WTC11 (cell line): ENCODE measurements around the gene CNOT6. TPM values are rescaled to one million over a fixed set of nuclear protein-coding genes. Genes with fewer than 3 reads are reported as not detected.
"Not testable (repeated sequence)": the region's sequence is repeated elsewhere in the genome, so short reads cannot be mapped to it uniquely, and the experiment has no call there.

Experiments
- ATAC-seq: fragments of 200-7000 bp; cut with Tn5 transposase; 2 replicates; pipeline ENCODE4 v1.10.0; 2021; ENCODE audit warnings: mild to moderate bottlenecking, moderate library complexity
- CTCF ChIA-PET: fragments of 300-600 bp; sonication (Branson Sonifier 250); formaldehyde crosslinking; loops from one replicate; lab custom pipeline; 2021; ENCODE audit warnings: antibody characterized with exemption; lab: Charles Lee
- POLR2A ChIA-PET: fragments of 350-600 bp; sonication (Branson Sonifier 250); formaldehyde crosslinking; loops from one replicate; lab custom pipeline; 2021; ENCODE audit warnings: antibody characterized with exemption; lab: Charles Lee
- DNase-seq: peaks from one replicate; pipeline ENCODE4 v3.0.0; 2021; ENCODE audit warnings: low spot score
- H3K27ac Mint-ChIP-seq: 2 replicates; pipeline ENCODE4 v1.8.0; 2021; ENCODE audit warnings: mixed read lengths
- H3K27me3 Mint-ChIP-seq: 2 replicates; pipeline ENCODE4 v1.8.0; 2021; ENCODE audit warnings: low read depth, mild to moderate bottlenecking, moderate library complexity, mixed read lengths
- H3K36me3 Mint-ChIP-seq: 2 replicates; pipeline ENCODE4 v1.8.0; 2021; ENCODE audit warnings: mixed read lengths
- H3K4me1 Mint-ChIP-seq: 2 replicates; pipeline ENCODE4 v1.8.0; 2022; ENCODE audit warnings: mixed read lengths
- H3K4me3 Mint-ChIP-seq: 2 replicates; pipeline ENCODE4 v1.8.0; 2021; ENCODE audit warnings: mild to moderate bottlenecking, moderate library complexity, mixed read lengths
- H3K9me3 Mint-ChIP-seq: 2 replicates; pipeline ENCODE4 v1.8.0; 2021; ENCODE audit warnings: mixed read lengths
- ARID4B ChIP-seq: sonication (generic); formaldehyde crosslinking; IDR thresholded peaks from 2 replicates; pipeline ENCODE4 v1.8.0; 2023; ENCODE audit warnings: missing genetic modification reagents, mild to moderate bottlenecking, borderline replicate concordance
- ATF2 ChIP-seq: sonication (generic); formaldehyde crosslinking; IDR thresholded peaks from 2 replicates; pipeline ENCODE4 v1.8.1; 2022; ENCODE audit warnings: low read depth, missing genetic modification reagents, borderline replicate concordance
- CDX4 ChIP-seq: fragments of 250-450 bp; sonication (Bioruptor Pico); IDR thresholded peaks from 2 replicates; pipeline ENCODE4 v1.9.0; 2021; ENCODE audit warnings: moderate library complexity, mild to moderate bottlenecking, inconsistent platforms, borderline replicate concordance
- CTCF ChIP-seq: fragments of 200-600 bp; IDR thresholded peaks from 2 replicates; pipeline ENCODE4 v1.8.0; 2022; ENCODE audit warnings: antibody characterized with exemption
- ERG ChIP-seq: fragments of 250-450 bp; sonication (Bioruptor Pico); IDR thresholded peaks from 2 replicates; pipeline ENCODE4 v1.8.0; 2021; ENCODE audit warnings: mild to moderate bottlenecking
- FOXP1 ChIP-seq: sonication (generic); formaldehyde crosslinking; IDR thresholded peaks from 2 replicates; pipeline ENCODE4 v1.8.0; 2022; ENCODE audit warnings: missing genetic modification reagents, mild to moderate bottlenecking, moderate library complexity, borderline replicate concordance
- FOXP4 ChIP-seq: sonication (generic); formaldehyde crosslinking; IDR thresholded peaks from 2 replicates; pipeline ENCODE4 v1.8.0; 2022; ENCODE audit warnings: mild to moderate bottlenecking, missing genetic modification reagents
- GTF2I ChIP-seq: fragments of 250-450 bp; sonication (Bioruptor Pico); conservative IDR thresholded peaks from 2 replicates; pipeline ENCODE4 v1.4.0; 2021; ENCODE audit warnings: mild to moderate bottlenecking
- HMGA2 ChIP-seq: fragments of 250-450 bp; sonication (Bioruptor Pico); IDR thresholded peaks from 2 replicates; pipeline ENCODE4 v1.4.0; 2021; ENCODE audit warnings: mild to moderate bottlenecking, moderate library complexity
- IRF1 ChIP-seq: sonication (generic); formaldehyde crosslinking; IDR thresholded peaks from 2 replicates; pipeline ENCODE4 v1.8.0; 2023; ENCODE audit warnings: missing genetic modification reagents
- JAZF1 ChIP-seq: fragments of 250-450 bp; sonication (Bioruptor Pico); IDR thresholded peaks from 2 replicates; pipeline ENCODE4 v1.9.0; 2021; ENCODE audit warnings: moderate library complexity, mild to moderate bottlenecking, inconsistent platforms
- JUN ChIP-seq: sonication (generic); formaldehyde crosslinking; IDR thresholded peaks from 2 replicates; pipeline ENCODE4 v1.8.0; 2023; ENCODE audit warnings: mild to moderate bottlenecking, missing genetic modification reagents
- NFATC4 ChIP-seq: fragments of 250-450 bp; sonication (Bioruptor Pico); IDR thresholded peaks from 2 replicates; pipeline ENCODE4 v1.9.0; 2021; ENCODE audit warnings: mild to moderate bottlenecking
- NFYB ChIP-seq: sonication (generic); formaldehyde crosslinking; conservative IDR thresholded peaks from 2 replicates; pipeline ENCODE4 v1.8.0; 2022; ENCODE audit warnings: low read depth, missing genetic modification reagents
- NR2C2 ChIP-seq: sonication (generic); formaldehyde crosslinking; IDR thresholded peaks from 2 replicates; pipeline ENCODE4 v1.8.0; 2022; ENCODE audit warnings: mild to moderate bottlenecking, missing genetic modification reagents
- ZBTB21 ChIP-seq: sonication (generic); formaldehyde crosslinking; IDR thresholded peaks from 2 replicates; pipeline ENCODE4 v1.8.1; 2023; ENCODE audit warnings: mild to moderate bottlenecking, missing genetic modification reagents, borderline replicate concordance
- ZNF317 ChIP-seq: sonication (generic); formaldehyde crosslinking; IDR thresholded peaks from 2 replicates; pipeline ENCODE4 v1.8.1; 2023; ENCODE audit warnings: low read depth, mild to moderate bottlenecking, moderate library complexity, missing genetic modification reagents, borderline replicate concordance
- total RNA-seq: library from RNA; stranded (reverse); gene quantifications from 3 replicates; pipeline ENCODE4 v1.2.3, GENCODE V29; 2021

Gene CNOT6
- total RNA-seq, 1 experiment from 2014 or later, result 41.0 TPM

- H3K27ac Mint-ChIP-seq, H3K4me1 Mint-ChIP-seq, H3K27me3 Mint-ChIP-seq, ATAC-seq, DNase-seq, POLR2A ChIA-PET, H3K4me3 Mint-ChIP-seq, CTCF ChIA-PET: not testable (repeated sequence)
- peak; percentile 53 for TF ChIP-seq NFYB (CRISPR knock-in tag)
- peaks cover 14% of the 10 kb centered on the region for H3K9me3 Mint-ChIP-seq
- H3K36me3 Mint-ChIP-seq, result peaks cover 10% of the 10 kb centered on the region
These were observed 29.1 kb upstream of the CNOT6 start for GRCh38 chr5:180465052-180465451.

- H3K9me3 Mint-ChIP-seq, result peaks cover 5% of the 10 kb centered on the region
- DNase-seq, result no peak
- no peak overlapping the region for H3K4me3 Mint-ChIP-seq
- peaks cover 6% of the 10 kb centered on the region for H3K4me1 Mint-ChIP-seq
- no peak for TF ChIP-seq ZBTB21
- no peak for TF ChIP-seq JAZF1 (CRISPR knock-in tag)
- no peak for TF ChIP-seq FOXP4
- no peak for TF ChIP-seq FOXP1 (CRISPR knock-in tag)
- TF ChIP-seq JUN (CRISPR knock-in tag), result no peak
- TF ChIP-seq HMGA2 (CRISPR knock-in tag), result no peak
- no peak for TF ChIP-seq CDX4
- no peak overlapping the region for H3K27ac Mint-ChIP-seq
- POLR2A ChIA-PET, result interaction anchor here (0.6 kb wide), 1 partner anchor 206 kb away, joined by 3 read pairs; no protein-coding TSS in a partner anchor
- no peak for ATAC-seq
- H3K36me3 Mint-ChIP-seq, result peaks cover 3% of the 10 kb centered on the region; the same call in 1 of the 2 replicates
- CTCF ChIA-PET, result interaction anchor here (2.7 kb wide), 1 partner anchor 138 kb away, joined by 10 read pairs; no protein-coding TSS in a partner anchor
- no peaks in the 10 kb centered on the region for H3K27me3 Mint-ChIP-seq
These were observed 27.9 kb upstream of the CNOT6 start for GRCh38 chr5:180466316-180466715.

GRCh38 chr5:180467028-180467975, 26.9 kb upstream of the CNOT6 start:
- CTCF ChIA-PET, result interaction anchor here (0.9 to 2.7 kb wide), 5 partner anchors 17 to 266 kb away, joined by 3 to 10 read pairs (median 3); no protein-coding TSS in a partner anchor
- ATAC-seq (no peak), DNase-seq (no peak)
- no peak overlapping the region for H3K4me3 Mint-ChIP-seq
- peaks cover 5% of the 10 kb centered on the region for H3K9me3 Mint-ChIP-seq
- peaks cover 2% of the 10 kb centered on the region; the same call in 1 of the 2 replicates for H3K27me3 Mint-ChIP-seq
- peaks cover 3% of the 10 kb centered on the region; the same call in 1 of the 2 replicates for H3K36me3 Mint-ChIP-seq
- POLR2A ChIA-PET, result no interaction called here
- H3K27ac Mint-ChIP-seq, result no peak overlapping the region
- peaks cover 8% of the 10 kb centered on the region for H3K4me1 Mint-ChIP-seq
- TF ChIP-seq ZNF317 (CRISPR knock-in tag) (no peak), IRF1 (CRISPR knock-in tag) (no peak), CTCF (no peak), ARID4B (CRISPR knock-in tag) (no peak), JAZF1 (CRISPR knock-in tag) (no peak), NR2C2 (no peak), NFATC4 (CRISPR knock-in tag) (no peak), ATF2 (CRISPR knock-in tag) (no peak), ERG (no peak), GTF2I (no peak)
